Fibroblast of gingiva (primary cell): ENCODE data around the gene CCDC33.
"Not testable (repeated sequence)": the region's sequence is repeated elsewhere in the genome, so short reads cannot be mapped to it uniquely, and the experiment has no call there.

ENCODE experiments used
- DNase-seq: peaks from one replicate; pipeline ENCODE4 v3.0.0-alpha.2; 2011; ENCODE audit warnings: low read depth

The CCDC33 gene

DNA sequence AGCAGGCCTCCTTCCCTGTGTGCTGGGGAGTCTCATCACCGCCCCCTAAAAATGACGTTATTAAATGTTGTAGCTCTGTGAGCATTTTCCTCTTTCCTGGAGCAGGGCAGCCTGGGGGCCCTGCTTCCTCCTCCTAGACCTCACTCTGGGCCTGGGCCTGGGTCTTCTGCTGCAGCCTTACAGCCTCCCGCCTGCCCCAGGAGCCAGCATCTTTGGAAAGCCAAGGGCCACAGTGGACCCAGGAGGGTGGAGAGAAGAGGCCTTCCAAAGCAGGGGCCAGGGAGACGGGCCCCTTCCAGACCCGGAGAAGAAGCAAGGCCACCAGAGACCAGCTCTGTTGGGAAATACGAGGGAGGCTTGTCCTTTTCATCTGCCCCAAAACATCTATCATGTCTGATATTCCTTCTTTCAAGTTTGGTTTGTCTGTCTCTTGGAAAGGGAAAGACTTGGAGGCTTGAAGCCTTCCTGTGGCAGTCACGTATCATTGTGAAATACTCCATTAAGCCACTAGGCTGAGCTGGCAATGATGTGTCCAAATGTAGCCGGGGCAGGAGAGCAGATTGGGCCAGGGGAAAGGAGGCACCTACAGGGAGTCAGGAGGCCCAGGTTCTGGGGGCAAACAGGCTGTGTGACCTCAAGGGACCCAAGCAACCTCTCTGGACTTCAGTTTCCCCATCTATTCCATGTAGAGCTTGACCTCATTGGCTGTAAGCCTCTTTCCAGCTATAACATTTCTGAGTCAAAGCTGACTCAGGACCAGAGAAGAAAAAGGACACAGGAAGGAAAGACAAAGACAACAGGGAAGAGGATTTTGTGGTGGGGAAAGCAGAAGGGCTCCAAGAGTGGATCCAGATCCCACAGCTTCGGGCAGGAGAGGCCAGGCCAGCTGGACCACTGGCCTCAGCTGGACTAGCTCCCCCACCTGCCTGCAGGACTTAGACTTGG is 100.2 kb downstream of the CCDC33 start:
- DNase-seq: no peak

- DNase-seq: no peak
Measured at GRCh38 chr15:74337146-74337545, 101.0 kb downstream of the CCDC33 start.

DNA sequence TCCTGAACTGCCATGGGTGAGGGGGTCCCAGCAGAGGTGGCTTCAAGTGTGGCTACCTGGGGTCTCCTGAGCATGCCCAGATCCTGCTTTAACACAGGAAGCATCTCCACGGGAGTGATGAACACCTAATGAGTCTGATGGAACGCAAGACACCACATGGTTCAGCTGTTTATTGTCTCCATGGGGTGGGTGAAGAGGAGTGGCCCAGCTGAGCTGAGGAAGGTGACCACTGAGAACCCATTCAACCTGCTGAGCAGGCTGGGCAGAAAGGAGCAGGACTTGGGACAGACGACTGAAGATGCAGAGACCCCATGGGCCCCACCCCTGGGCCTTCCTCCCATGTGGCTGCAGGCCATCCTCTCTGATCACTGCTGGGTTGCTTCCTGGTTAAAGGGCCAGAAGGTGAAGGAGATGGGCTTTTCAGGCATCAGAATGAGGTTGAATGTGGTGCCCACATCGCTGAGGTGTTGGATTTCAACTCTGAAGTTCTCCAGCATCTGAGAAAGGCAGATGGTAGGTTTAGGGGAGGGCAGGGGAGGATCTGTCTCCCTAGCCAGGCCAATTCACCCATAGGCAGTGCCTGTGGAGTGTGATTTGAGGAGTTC is 101.6 kb downstream of the CCDC33 start:
- no peak for DNase-seq

DNA sequence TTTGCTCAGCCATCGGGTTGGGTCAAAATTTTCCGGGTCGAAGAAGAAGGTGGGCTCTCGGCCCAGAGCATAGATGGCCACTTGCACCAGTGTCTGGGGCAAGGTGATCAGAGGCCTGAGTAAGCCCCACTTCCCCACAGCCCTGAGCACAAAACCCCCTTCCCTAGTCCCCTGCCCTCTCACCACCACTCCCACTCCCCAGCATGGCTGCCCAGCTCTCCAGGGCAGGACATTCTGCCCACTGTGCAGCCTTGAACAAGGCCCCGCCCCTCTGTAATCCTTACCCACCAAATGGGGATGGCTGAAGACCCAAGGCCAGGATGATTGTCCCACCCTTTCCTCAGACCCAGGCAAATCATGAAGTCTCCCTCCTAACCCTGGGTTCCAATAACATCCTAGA is 102.5 kb downstream of the CCDC33 start:
- DNase-seq: no peak

- DNase-seq: no peak
Measured at GRCh38 chr15:74339371-74339770, 103.2 kb downstream of the CCDC33 start.

DNA sequence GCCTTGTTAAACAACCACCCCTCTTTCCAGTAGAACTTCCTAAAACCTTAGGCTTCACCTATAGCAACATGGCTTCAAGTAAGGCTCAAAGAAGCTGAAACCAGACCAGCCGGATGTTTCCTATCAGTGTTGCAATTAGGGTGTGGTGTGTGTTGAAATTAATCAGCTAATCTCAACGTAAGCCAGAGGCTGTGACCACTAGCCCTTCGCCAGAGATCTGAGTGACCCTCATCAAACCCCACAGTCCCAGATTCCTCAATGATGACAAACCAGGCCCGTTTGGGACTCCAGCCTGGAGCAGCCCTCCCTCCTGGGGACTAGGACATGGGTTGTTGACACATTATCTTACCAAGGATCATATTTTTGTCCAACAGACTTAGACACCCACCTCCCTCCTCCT is 104.0 kb downstream of the CCDC33 start:
- DNase-seq: no peak

DNA sequence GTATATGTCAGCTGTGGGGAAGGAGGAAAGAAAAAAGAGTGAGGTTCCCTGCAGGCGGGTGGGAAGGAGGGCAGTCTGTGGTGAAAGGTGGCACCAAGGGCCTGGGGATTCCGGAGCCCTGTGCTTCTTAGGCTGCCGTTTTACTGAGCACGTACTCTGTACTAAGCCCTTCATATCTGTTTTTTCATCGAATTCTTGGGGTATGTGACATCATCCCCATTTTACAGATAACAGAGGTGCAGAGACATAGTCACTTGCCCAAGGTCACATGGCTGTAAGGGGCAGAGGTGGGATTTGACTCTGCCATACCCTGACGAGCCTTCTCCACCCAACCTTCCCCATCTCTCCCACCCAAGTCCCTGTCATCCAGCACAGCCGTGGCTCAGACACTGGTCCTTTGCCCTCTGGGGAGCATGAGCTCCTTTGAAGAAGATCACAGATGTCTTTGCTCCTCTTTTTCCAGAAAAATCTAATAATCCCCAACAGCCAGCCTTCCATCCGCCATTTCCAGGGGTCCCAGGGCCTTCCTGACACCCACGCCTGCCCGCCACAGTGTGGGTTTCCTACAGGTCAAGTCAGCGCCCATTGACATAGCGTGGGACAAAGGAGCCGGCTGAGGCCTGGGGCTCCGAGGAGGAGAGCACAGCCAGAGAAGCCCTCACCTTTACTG is 107.1 kb downstream of the CCDC33 start:
- DNase-seq: no peak

- DNase-seq: no peak
Measured at GRCh38 chr15:74343797-74344127, 107.6 kb downstream of the CCDC33 start.

DNA sequence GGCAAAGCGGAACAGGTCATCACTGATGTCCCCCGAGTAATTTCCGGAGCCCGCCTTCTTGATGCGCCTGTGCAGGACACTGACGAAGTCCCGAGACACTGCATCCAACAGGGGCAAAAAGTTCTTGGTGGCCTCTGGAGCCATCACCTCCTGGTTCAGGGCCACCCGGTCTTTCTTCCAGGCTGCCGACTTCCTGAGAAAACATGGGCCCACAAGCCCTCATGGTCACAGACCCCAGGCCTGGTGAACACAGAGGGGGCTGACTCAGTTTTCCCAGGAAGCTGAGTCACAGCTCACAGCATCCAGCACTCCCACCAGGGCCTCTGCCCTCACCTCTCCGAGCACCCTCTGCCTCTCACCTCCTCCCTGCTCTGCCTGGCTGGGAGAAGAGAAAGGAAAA is 108.9 kb downstream of the CCDC33 start:
- no peak for DNase-seq

- DNase-seq: no peak
Measured at GRCh38 chr15:74347757-74348250, 111.7 kb downstream of the CCDC33 start.

DNA sequence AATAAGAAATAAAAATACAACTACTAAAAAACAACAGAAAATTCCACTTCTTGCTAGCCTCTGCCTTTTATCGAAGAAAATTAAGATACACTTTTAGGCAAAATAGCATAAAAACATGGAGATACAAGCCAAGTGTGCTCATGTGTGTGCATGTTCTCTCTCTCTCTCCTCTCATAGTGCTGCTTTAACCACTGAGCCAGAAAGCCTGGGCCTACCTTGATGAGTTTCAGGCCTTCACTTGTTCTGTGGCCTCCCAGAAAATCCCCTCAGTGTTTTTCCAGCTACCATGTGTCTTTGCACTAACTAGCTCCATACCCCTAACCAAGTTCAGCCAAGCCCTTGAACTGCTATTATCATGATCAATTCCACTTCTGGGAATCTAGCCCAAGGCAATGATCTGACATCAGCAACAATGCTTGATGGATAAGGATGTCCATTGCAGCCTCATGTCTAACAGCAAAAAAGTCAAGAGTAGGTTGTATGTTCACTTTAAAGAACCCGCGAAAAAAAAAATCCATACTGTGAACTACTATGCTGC is 113.2 kb downstream of the CCDC33 start:
- DNase-seq: no peak

- no peak for DNase-seq
Measured at GRCh38 chr15:74350295-74351275, 114.5 kb downstream of the CCDC33 start.

GRCh38 chr15:74351670-74352069 is 115.5 kb downstream of the CCDC33 start:
- DNase-seq: no peak

DNA sequence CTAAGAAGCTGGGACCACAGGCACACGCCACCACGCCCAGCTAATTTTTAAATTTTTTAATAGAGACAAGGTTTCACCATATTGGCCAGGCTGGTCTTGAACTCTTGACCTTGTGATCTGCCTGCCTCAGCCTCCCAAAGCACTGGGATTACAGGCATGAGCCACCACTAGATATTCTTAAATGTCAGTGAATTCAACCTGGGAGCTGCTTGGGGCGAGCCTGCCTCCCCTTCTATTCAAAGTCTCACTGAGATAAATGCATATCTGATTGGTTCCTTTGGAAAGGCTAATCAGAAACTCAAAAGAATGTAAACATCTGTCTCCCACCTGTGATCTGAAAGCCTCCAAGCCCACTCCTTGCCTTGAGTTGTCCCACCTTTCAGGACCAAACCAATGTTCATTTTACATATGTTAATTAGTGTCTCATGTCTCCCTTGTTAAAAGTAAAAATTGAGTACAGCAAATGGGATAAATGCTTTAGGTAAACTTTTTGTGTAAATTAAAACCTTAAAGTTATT is 116.3 kb downstream of the CCDC33 start:
- no peak for DNase-seq

- DNase-seq: not testable (repeated sequence)
Measured at GRCh38 chr15:74353992-74354391, 117.9 kb downstream of the CCDC33 start.

DNA sequence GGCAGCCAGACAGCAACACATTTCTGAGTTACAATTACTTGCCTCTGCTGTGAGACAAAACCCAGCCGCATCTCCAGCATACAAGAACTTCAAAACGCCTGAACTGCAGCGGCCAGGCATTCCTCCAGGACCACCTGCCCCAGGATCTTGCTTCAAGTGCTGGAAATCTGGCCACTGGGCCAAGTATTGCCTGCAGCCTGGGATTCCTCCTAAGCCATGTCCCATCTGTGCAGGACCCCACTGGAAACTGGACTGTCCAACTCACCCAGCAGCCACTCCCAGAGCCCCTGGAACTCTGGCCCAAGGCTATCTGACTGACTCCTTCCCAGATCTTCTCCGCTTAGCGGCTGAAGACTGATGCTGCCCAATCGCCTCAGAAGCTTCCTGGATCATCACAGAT is 119.9 kb downstream of the CCDC33 start:
- not testable (repeated sequence) for DNase-seq

- not testable (repeated sequence) for DNase-seq
Measured at GRCh38 chr15:74357514-74357913, 121.4 kb downstream of the CCDC33 start.

DNA sequence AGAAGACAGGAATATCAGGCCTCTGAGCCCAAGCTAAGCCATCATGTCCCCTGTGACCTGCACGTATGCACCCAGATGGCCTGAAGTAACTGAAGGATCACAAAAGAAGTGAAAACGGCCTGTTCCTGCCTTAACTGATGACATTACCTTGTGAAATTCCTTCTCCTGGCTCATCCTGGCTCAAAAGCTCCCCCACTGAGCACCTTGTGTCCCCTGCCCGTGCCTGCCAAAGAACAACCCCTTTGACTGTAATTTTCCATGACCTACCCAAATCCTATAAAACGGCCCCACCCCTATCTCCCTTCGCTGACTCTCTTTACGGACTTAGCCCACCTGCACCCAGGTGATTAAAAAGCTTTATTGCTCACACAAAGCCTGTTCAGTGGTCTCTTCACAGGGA is 123.2 kb downstream of the CCDC33 start:
- not testable (repeated sequence) for DNase-seq

GRCh38 chr15:74360855-74361254 is 124.7 kb downstream of the CCDC33 start:
- DNase-seq: not testable (repeated sequence)

- no peak for DNase-seq
Measured at GRCh38 chr15:74362482-74362881, 126.4 kb downstream of the CCDC33 start.
